H1 (cell line): ENCODE measurements around the gene SH3PXD2A. TPM values are rescaled to one million over a fixed set of nuclear protein-coding genes. Genes with fewer than 3 reads are reported as not detected.

Experiments used
- CTCF ChIA-PET: fragments of 300-600 bp; sonication (Branson Sonifier 250); formaldehyde crosslinking; loops from one replicate; lab custom pipeline; 2021; ENCODE audit not compliant: partially characterized antibody; lab: Charles Lee
- POLR2A ChIA-PET: fragments of 300-600 bp; sonication (Branson Sonifier 250); formaldehyde crosslinking; loops from one replicate; lab custom pipeline; 2021; ENCODE audit warnings: inconsistent platforms; ENCODE audit not compliant: partially characterized antibody; lab: Charles Lee
- DNase-seq, 2 experiments: peaks; one replicate each; pipeline versions ENCODE4 v3.0.0 to v3.0.0-alpha.2; 2010 to 2022; ENCODE audit warnings: low spot score in 2 of 2, low read depth in 1 of 2, mixed read lengths in 1 of 2
- FAIRE-seq: peaks from 2 replicates; lab custom pipeline; 2011; peaks lifted over from hg19 to GRCh38; lab: Jason Lieb, UNC
- H2AFZ ChIP-seq: 2 replicates; pipeline ENCODE4 v1.8.1; 2012; ENCODE audit warnings: low read length, inconsistent platforms
- H2AK5ac ChIP-seq: 2 replicates; pipeline ENCODE4 v1.6.1; 2013; ENCODE audit warnings: low read depth, low read length
- H2BK120ac ChIP-seq: replicated peaks from 2 replicates; pipeline ENCODE3; 2013; ENCODE audit warnings: low read depth, low read length, inconsistent platforms
- H2BK12ac ChIP-seq: 2 replicates; pipeline ENCODE4 v1.6.1; 2013; ENCODE audit warnings: low read depth, low read length
- H2BK15ac ChIP-seq: 2 replicates; pipeline ENCODE4 v1.6.1; 2013; ENCODE audit warnings: low read length
- H2BK20ac ChIP-seq: 2 replicates; pipeline ENCODE4 v1.6.1; 2013; ENCODE audit warnings: low read length
- H2BK5ac ChIP-seq: 2 replicates; pipeline ENCODE4 v1.6.1; 2013; ENCODE audit warnings: low read depth, low read length
- H3K14ac ChIP-seq: 2 replicates; pipeline ENCODE4 v1.6.1; 2013; ENCODE audit warnings: inconsistent platforms; ENCODE audit not compliant: insufficient read length
- H3K18ac ChIP-seq: 2 replicates; pipeline ENCODE4 v1.6.1; 2013; ENCODE audit warnings: low read length; ENCODE audit errors: extremely low read depth
- H3K23ac ChIP-seq: 2 replicates; pipeline ENCODE4 v1.6.1; 2013; ENCODE audit warnings: inconsistent platforms; ENCODE audit not compliant: insufficient read length
- H3K23me2 ChIP-seq: 2 replicates; pipeline ENCODE4 v1.6.1; 2013; ENCODE audit warnings: low read depth, low read length
- H3K27ac ChIP-seq: 2 replicates; pipeline ENCODE4 v1.6.1; 2011; ENCODE audit warnings: low read depth, low read length, inconsistent platforms
- H3K27me3 ChIP-seq, 4 experiments: replicated peaks in 1 of 4; 1 replicate in 1 of 4; 2 replicates in 3 of 4; pipeline versions ENCODE4 v1.6.1 to v1.8.1; 2011 to 2013; ENCODE audit warnings: low read length in 3 of 4, mild to moderate bottlenecking in 3 of 4, inconsistent platforms in 2 of 4, mixed read lengths in 2 of 4, moderate library complexity in 1 of 4; ENCODE audit not compliant: control insufficient read depth in 3 of 4, insufficient read depth in 3 of 4; ENCODE audit errors: extremely low read depth in 1 of 4
- H3K36me3 ChIP-seq, 4 experiments: 2 replicates each; pipeline versions ENCODE4 v1.6.1 to v1.8.1; 2011 to 2013; ENCODE audit warnings: mild to moderate bottlenecking in 4 of 4, low read length in 3 of 4, moderate library complexity in 2 of 4, control low read depth in 1 of 4, inconsistent platforms in 1 of 4; ENCODE audit not compliant: insufficient read depth in 4 of 4, control insufficient read depth in 2 of 4
- H3K4ac ChIP-seq: replicated peaks from 2 replicates; pipeline ENCODE3; 2013; ENCODE audit warnings: low read length, low read depth, mixed read lengths, inconsistent platforms; ENCODE audit not compliant: insufficient read length
- H3K4me1 ChIP-seq, 4 experiments: replicated peaks in 1 of 4; 1 replicate in 1 of 4; 2 replicates in 3 of 4; pipeline versions ENCODE4 v1.6.1 to v1.8.1; 2011 to 2013; ENCODE audit warnings: low read length in 3 of 4, inconsistent platforms in 2 of 4, mixed read lengths in 1 of 4; ENCODE audit not compliant: insufficient read depth in 4 of 4, control insufficient read depth in 3 of 4
- H3K4me2 ChIP-seq, 2 experiments: 2 replicates each; pipeline versions ENCODE4 v1.6.1 to v1.8.1; 2011 to 2013; ENCODE audit warnings: low read depth in 2 of 2, low read length in 2 of 2, control low read depth in 1 of 2, inconsistent platforms in 1 of 2, mild to moderate bottlenecking in 1 of 2; ENCODE audit not compliant: insufficient read depth in 1 of 2
- H3K4me3 ChIP-seq, 4 experiments: fragments of 200-600, 300-600 bp in 1 of 4; sonication (generic), shearing (Covaris generic), sonication (Bioruptor Twin) in 1 of 4; 2 replicates each; pipeline versions ENCODE4 v1.5.1 to v1.8.1; 2011 to 2016; ENCODE audit warnings: low read length in 4 of 4, low read depth in 3 of 4, control low read depth in 2 of 4, inconsistent platforms in 2 of 4, mild to moderate bottlenecking in 2 of 4, mixed read lengths in 1 of 4, moderate library complexity in 1 of 4; ENCODE audit not compliant: insufficient read depth in 2 of 4; ENCODE audit errors: extremely low read depth in 1 of 4
- H3K56ac ChIP-seq: replicated peaks from 2 replicates; pipeline ENCODE3; 2013; ENCODE audit warnings: low read depth, mild to moderate bottlenecking, mixed read lengths, low read length, inconsistent platforms; ENCODE audit not compliant: insufficient read length
- H3K79me1 ChIP-seq: 2 replicates; pipeline ENCODE4 v1.6.1; 2013; ENCODE audit warnings: low read depth, low read length, control low read depth
- H3K79me2 ChIP-seq, 2 experiments: 2 replicates each; pipeline versions ENCODE4 v1.6.1 to v1.8.1; 2012 to 2013; ENCODE audit warnings: low read length in 2 of 2, mild to moderate bottlenecking in 2 of 2, inconsistent platforms in 1 of 2; ENCODE audit not compliant: insufficient read depth in 2 of 2, control insufficient read depth in 1 of 2
- H3K9ac ChIP-seq, 4 experiments: replicated peaks in 1 of 4; 1 replicate in 1 of 4; 2 replicates in 3 of 4; pipeline versions ENCODE4 v1.6.1 to v1.8.1; 2011 to 2013; ENCODE audit warnings: low read depth in 3 of 4, low read length in 3 of 4, control low read depth in 2 of 4, mild to moderate bottlenecking in 2 of 4, moderate library complexity in 2 of 4, inconsistent platforms in 1 of 4; ENCODE audit errors: extremely low read depth in 1 of 4
- H3K9me3 ChIP-seq, 2 experiments: 2 replicates each; pipeline versions ENCODE4 v1.6.1 to v1.8.1; 2012 to 2013; ENCODE audit warnings: mild to moderate bottlenecking in 2 of 2, moderate library complexity in 2 of 2, control low read depth in 1 of 2, inconsistent platforms in 1 of 2, low read depth in 1 of 2, low read length in 1 of 2, mixed read lengths in 1 of 2; ENCODE audit not compliant: insufficient read depth in 2 of 2
- H4K20me1 ChIP-seq, 2 experiments: replicated peaks in 1 of 2; 2 replicates each; pipeline versions ENCODE3 to v1.8.1; 2011 to 2013; ENCODE audit warnings: inconsistent platforms in 2 of 2, low read length in 2 of 2, mild to moderate bottlenecking in 1 of 2; ENCODE audit not compliant: insufficient read depth in 2 of 2, control insufficient read depth in 1 of 2
- H4K5ac ChIP-seq: 2 replicates; pipeline ENCODE4 v1.6.1; 2013; ENCODE audit warnings: low read length, low read depth, mixed read lengths, inconsistent platforms; ENCODE audit not compliant: insufficient read length
- H4K8ac ChIP-seq: 2 replicates; pipeline ENCODE4 v1.8.0; 2013; ENCODE audit warnings: mild to moderate bottlenecking, moderate library complexity, low read length, inconsistent platforms; ENCODE audit not compliant: insufficient read depth; ENCODE audit errors: extremely low read depth
- H4K91ac ChIP-seq: replicated peaks from 2 replicates; pipeline ENCODE3; 2013; ENCODE audit warnings: low read length, mixed read lengths, inconsistent platforms; ENCODE audit not compliant: insufficient read length
- NANOG ChIP-seq: IDR thresholded peaks from 2 replicates; pipeline ENCODE4 v1.6.1; 2011; ENCODE audit warnings: low read length, low read depth, mild to moderate bottlenecking, inconsistent platforms; ENCODE audit not compliant: insufficient read depth, poor library complexity, severe bottlenecking
- NRF1 ChIP-seq: IDR thresholded peaks from 2 replicates; pipeline ENCODE4 v1.6.1; 2011; ENCODE audit warnings: mild to moderate bottlenecking, low read depth, low read length, improper control_type of control experiment
- SRF ChIP-seq: IDR thresholded peaks from 2 replicates; pipeline ENCODE4 v1.6.1; 2011; ENCODE audit warnings: mild to moderate bottlenecking, low read depth, low read length, moderate library complexity
- WGBS, 2 experiments: shearing (Covaris generic) in 1 of 2; methylation state at CpG; one replicate each; pipeline versions ENCODE4 v1.1.6 to v1.1.7; 2013 to 2015; ENCODE audit warnings: low lambda C conversion rate in 2 of 2, mixed read lengths in 2 of 2, inconsistent platforms in 1 of 2, low coverage in 1 of 2, missing lambda C conversion rate in 1 of 2; ENCODE audit not compliant: insufficient replicate concordance in 2 of 2, insufficient coverage in 1 of 2, insufficient read length in 1 of 2; ENCODE audit errors: extremely low coverage in 1 of 2, missing lambda C conversion rate in 1 of 2; 5-methylcytosine and 5-hydroxymethylcytosine counted together
- polyA plus RNA-seq, 7 experiments: library from polyadenylated mRNA; depleted of rRNA in 3 of 7; stranded (reverse) in 5 of 7; unstranded in 2 of 7; fragments of >200 nt in 5 of 7; fragments of 200-250 nt in 2 of 7; gene quantifications; 1 replicate in 5 of 7; 2 replicates in 1 of 7; 4 replicates in 1 of 7; pipeline versions ENCODE4 v1.2.1 to v1.2.3, GENCODE V29; 2011 to 2013; ENCODE audit warnings: missing spikeins in 2 of 7, mixed read lengths in 2 of 7
- total RNA-seq: library from RNA; stranded (reverse); fragmentation: NEBNext Ultra II Directional; extraction: Animal tissue kit (Norgen Biotek cat#: 25700); gene quantifications from 2 replicates; pipeline ENCODE4 v1.2.1, GENCODE V29; 2021

Gene SH3PXD2A
- total and polyA plus RNA-seq, 2 of the 8 experiments (the other 6 are each of a cell fraction or from before 2014, with no cell fraction given) = 5.4 to 16.3 TPM

DNA sequence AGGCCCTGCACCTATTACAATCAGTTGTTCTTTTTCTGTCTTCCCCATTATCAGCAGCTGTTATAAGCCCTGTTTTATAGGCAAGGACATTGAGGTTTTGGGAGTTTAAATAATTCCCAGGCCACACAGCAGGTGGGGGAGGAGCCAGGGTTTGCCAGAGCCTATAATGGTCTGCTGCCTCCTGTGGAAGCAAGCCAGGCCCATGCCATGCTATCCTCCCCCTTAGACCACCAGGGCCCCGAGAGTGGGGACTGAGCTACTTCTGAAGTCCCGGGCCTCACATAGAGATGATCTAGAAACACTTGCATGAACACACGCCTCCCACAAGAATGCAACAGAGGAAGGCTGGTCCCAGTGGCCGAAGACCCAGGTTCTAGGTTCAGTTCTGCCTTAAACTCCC, 141.7 kb downstream of the SH3PXD2A start:
- Histone ChIP-seq H3K27ac (no peak overlapping the region), H2AFZ (no peak overlapping the region), H4K20me1 (peaks cover 0 to 3% of the 10 kb centered on the region in 2 experiments), H3K9me3 (no peaks in the 10 kb centered on the region), H3K4me1 (peaks cover 0 to 3% (median 1%) of the 10 kb centered on the region in 4 experiments; a peak in 2 of 7 replicates), H3K4me2 (no peak overlapping the region), H3K56ac (no peak overlapping the region), H2BK120ac (no peak overlapping the region), H3K4ac (no peak overlapping the region), H3K4me3 (no peak overlapping the region), H3K9ac (no peak overlapping the region), H3K18ac (no peak overlapping the region), H3K36me3 (no peaks in the 10 kb centered on the region), H2BK15ac (no peak overlapping the region), H3K79me1 (no peaks in the 10 kb centered on the region), H3K23ac (no peak overlapping the region), H3K23me2 (no peaks in the 10 kb centered on the region; the same call in 1 of the 2 replicates), H4K5ac (no peak overlapping the region), H4K91ac (no peak overlapping the region), H3K14ac (no peak overlapping the region), H2BK5ac (no peak overlapping the region), H3K27me3 (no peaks in the 10 kb centered on the region), H2BK12ac (no peak overlapping the region), H3K79me2 (no peaks in the 10 kb centered on the region), H2BK20ac (no peak overlapping the region), H2AK5ac (no peak overlapping the region), H4K8ac (no peak overlapping the region)
- FAIRE-seq (no peak), DNase-seq (no peak)
- ChIA-PET CTCF (interaction anchor here (0.8 to 13.5 kb wide), 43 partner anchors 6 to 408 kb away, joined by 3 to 199 read pairs (median 10); partner anchors contain the start of genes SFR1 and SH3PXD2A), POLR2A (interaction anchor here (1.0 to 1.5 kb wide), 3 partner anchors 58 to 171 kb away, joined by 3 to 4 read pairs (median 4); no protein-coding TSS in a partner anchor)
- WGBS, 2 experiments = 83% methylated on average over 4 of the region's 4 CpGs; no CpG with 5 or more reads in 1 of the 2 experiments
- TF ChIP-seq NANOG (no peak), NRF1 (no peak), SRF (no peak)
